PC-9 (cell line): ENCODE results near the gene COQ9. TPM values are rescaled to one million over a fixed set of nuclear protein-coding genes. Genes with fewer than 3 reads are reported as not detected.

Source experiments
- BruUV-seq: library from RNA; stranded (reverse); fragments of 400-500 nt; replicated peaks from 2 replicates; lab custom pipeline; 2021; lab: Mats Ljungman, UMichigan
- CTCF ChIA-PET: fragments of 300-600 bp; sonication (Branson Sonifier 250); formaldehyde crosslinking; loops from one replicate; lab custom pipeline; 2022; ENCODE audit warnings: antibody characterized with exemption; lab: Charles Lee
- POLR2A ChIA-PET: fragments of 300-600 bp; sonication (Branson Sonifier 250); formaldehyde crosslinking; loops from one replicate; lab custom pipeline; 2022; ENCODE audit warnings: antibody characterized with exemption; ENCODE audit not compliant: unreplicated experiment; lab: Charles Lee
- DNase-seq, 2 experiments: peaks; one replicate each; pipeline versions ENCODE4 v3.0.0 to v3.0.0-alpha.2; 2015 to 2022; ENCODE audit warnings: mixed read lengths in 1 of 2
- H2AFZ ChIP-seq: fragments of 200-600 bp; sonication (generic); 2 replicates; pipeline ENCODE4 v1.8.1; 2017; ENCODE audit warnings: antibody characterized with exemption
- H3F3A ChIP-seq: fragments of 200-600 bp; sonication (generic); 2 replicates; pipeline ENCODE4 v1.8.1; 2017; ENCODE audit warnings: antibody characterized with exemption, mild to moderate bottlenecking, low read depth; ENCODE audit not compliant: insufficient read depth
- H3K27ac ChIP-seq: fragments of 200-600 bp; sonication (generic); 2 replicates; pipeline ENCODE4 v1.6.1; 2016; ENCODE audit warnings: mixed run types
- H3K27me3 ChIP-seq: fragments of 200-600 bp; sonication (generic); 2 replicates; pipeline ENCODE4 v1.6.1; 2016; ENCODE audit warnings: low read depth, mixed run types; ENCODE audit not compliant: insufficient read depth
- H3K36me3 ChIP-seq: fragments of 200-600 bp; sonication (generic); 2 replicates; pipeline ENCODE4 v1.6.1; 2016; ENCODE audit warnings: low read depth, mixed run types
- H3K4me1 ChIP-seq: fragments of 200-600 bp; sonication (generic); replicated peaks from 2 replicates; pipeline ENCODE4 v1.6.1; 2016; ENCODE audit warnings: mixed run types; ENCODE audit not compliant: insufficient read depth
- H3K4me2 ChIP-seq: fragments of 200-600 bp; sonication (generic); 2 replicates; pipeline ENCODE4 v1.6.1; 2017; ENCODE audit warnings: mixed run types
- H3K4me3 ChIP-seq: fragments of 200-600 bp; sonication (generic); 2 replicates; pipeline ENCODE4 v1.6.1; 2016; ENCODE audit warnings: mixed run types
- H3K79me2 ChIP-seq: fragments of 200-600 bp; sonication (generic); 2 replicates; pipeline ENCODE4 v1.6.1; 2017; ENCODE audit warnings: low read depth, mixed run types
- H3K9me2 ChIP-seq: fragments of 200-600 bp; sonication (generic); 2 replicates; pipeline ENCODE4 v1.8.1; 2017; ENCODE audit warnings: mild to moderate bottlenecking; ENCODE audit not compliant: insufficient read depth
- H3K9me3 ChIP-seq: fragments of 200-600 bp; sonication (generic); 2 replicates; pipeline ENCODE4 v1.8.1; 2016; ENCODE audit warnings: low read depth; ENCODE audit not compliant: insufficient read depth
- H4K20me1 ChIP-seq: fragments of 200-600 bp; sonication (generic); 2 replicates; pipeline ENCODE4 v1.8.1; 2017; ENCODE audit not compliant: insufficient read depth
- EZH2 ChIP-seq: fragments of 200-600 bp; sonication (generic); IDR thresholded peaks from 2 replicates; pipeline ENCODE4 v1.8.0; 2017; ENCODE audit warnings: antibody characterized with exemption, low read depth
- intact Hi-C: fragments of 100-400 bp; cut with micrococcal nuclease; formaldehyde crosslinking; loops from one replicate; pipeline ENCODE4 v1.10.0; 2022; ENCODE audit not compliant: unreplicated experiment
- total RNA-seq: library from RNA; stranded (reverse); gene quantifications from 2 replicates; pipeline ENCODE4 v1.2.3, GENCODE V29; 2021
- TF ChIP-seq, protein P1 (sequence below): fragments of 200-600 bp; sonication (generic); conservative IDR thresholded peaks from 2 replicates; pipeline ENCODE4 v1.6.1; 2017; ENCODE audit warnings: mixed run types, antibody characterized with exemption, mild to moderate bottlenecking, moderate library complexity

Gene COQ9
- total RNA-seq, 1 experiment from 2014 or later: 58.3 TPM

DNA sequence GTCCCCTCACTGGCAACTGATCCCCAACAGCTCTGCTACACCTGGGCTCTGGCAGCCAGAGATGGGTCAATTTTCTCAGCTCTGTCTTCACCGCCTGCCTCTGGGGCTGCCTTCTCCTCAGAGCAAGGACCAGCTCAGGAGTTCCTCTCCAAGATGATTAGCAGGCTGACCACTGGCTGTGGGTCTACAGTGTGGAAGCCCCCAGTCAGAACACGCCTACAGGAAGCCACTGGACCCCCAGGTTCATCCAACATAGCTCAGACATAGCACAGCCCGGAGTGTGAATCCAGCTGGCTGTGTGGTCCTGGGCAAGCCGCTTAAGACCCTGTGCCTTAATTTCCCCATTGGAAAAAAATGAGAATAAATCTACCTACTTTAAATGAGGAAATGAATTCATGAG is 34.1 kb downstream of the COQ9 start:
- H3K79me2 ChIP-seq: no peaks in the 10 kb centered on the region
- H3K27me3 ChIP-seq: no peaks in the 10 kb centered on the region
- no peaks in the 10 kb centered on the region for H3K9me3 ChIP-seq
- ChIA-PET CTCF (interaction anchor here (0.6 kb wide), 1 partner anchor 37 kb away, joined by 3 read pairs; no protein-coding TSS in a partner anchor), POLR2A (no interaction called here)
- no peak overlapping the region for H3K27ac ChIP-seq
- no peaks in the 10 kb centered on the region for H3K9me2 ChIP-seq
- no peak overlapping the region for H3K4me3 ChIP-seq
- no peak for DNase-seq
- H4K20me1 ChIP-seq: no peaks in the 10 kb centered on the region
- TF ChIP-seq, protein P1, sequence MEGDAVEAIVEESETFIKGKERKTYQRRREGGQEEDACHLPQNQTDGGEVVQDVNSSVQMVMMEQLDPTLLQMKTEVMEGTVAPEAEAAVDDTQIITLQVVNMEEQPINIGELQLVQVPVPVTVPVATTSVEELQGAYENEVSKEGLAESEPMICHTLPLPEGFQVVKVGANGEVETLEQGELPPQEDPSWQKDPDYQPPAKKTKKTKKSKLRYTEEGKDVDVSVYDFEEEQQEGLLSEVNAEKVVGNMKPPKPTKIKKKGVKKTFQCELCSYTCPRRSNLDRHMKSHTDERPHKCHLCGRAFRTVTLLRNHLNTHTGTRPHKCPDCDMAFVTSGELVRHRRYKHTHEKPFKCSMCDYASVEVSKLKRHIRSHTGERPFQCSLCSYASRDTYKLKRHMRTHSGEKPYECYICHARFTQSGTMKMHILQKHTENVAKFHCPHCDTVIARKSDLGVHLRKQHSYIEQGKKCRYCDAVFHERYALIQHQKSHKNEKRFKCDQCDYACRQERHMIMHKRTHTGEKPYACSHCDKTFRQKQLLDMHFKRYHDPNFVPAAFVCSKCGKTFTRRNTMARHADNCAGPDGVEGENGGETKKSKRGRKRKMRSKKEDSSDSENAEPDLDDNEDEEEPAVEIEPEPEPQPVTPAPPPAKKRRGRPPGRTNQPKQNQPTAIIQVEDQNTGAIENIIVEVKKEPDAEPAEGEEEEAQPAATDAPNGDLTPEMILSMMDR: no peak
- no peak for TF ChIP-seq EZH2
- H3F3A ChIP-seq: no peaks in the 10 kb centered on the region
- H3K4me2 ChIP-seq: no peak overlapping the region
- no peak overlapping the region for H2AFZ ChIP-seq
- intact Hi-C loops: no loop called here
- H3K4me1 ChIP-seq: no peaks in the 10 kb centered on the region
- BruUV-seq: no TSS peak
- H3K36me3 ChIP-seq: no peaks in the 10 kb centered on the region

DNA sequence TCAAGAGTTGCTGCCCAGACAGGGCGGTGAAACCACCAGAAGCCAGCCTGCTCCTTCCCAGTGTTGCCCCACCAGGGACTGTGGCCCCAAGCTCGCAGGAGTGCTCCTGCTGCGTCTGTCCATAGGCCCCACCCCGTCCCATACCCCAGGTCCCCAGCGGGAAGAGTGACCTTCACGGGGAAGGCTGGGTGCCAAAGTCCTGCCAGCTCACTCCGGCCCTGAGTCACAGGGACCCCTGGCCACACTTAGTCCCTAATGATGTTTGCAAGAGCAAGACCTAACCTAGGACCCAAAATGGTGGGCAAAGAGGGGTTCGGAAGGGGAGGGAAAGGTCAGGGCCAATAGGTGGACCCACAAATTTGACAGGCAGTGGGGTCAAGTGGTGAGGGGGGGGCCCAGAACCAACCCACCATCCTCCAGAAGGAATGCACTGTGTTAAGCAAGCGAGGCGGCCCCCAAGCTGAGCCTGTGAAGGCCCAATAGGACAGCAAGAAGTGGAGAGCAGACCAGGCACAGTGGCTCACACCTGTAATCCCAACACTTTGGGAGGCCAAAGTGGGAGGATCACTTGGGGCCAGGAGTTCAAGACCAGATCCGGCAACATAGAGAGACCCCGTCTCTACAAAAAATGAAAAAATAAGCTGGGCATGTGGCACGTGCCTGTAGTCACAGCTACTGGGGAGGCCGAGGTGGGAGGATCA is 35.7 kb downstream of the COQ9 start:
- intact Hi-C loops: no loop called here
- ChIA-PET CTCF (no interaction called here), POLR2A (interaction anchor here (0.6 kb wide), 2 partner anchors 16 to 36 kb away, joined by 3 read pairs; partner anchors contain the start of genes CIAPIN1 and COQ9)
- TF ChIP-seq EZH2: no peak
- TF ChIP-seq, protein P1: no peak
- H4K20me1 ChIP-seq: no peaks in the 10 kb centered on the region
- no peak overlapping the region for H3K4me2 ChIP-seq
- no peak overlapping the region for H3K4me3 ChIP-seq
- H3K36me3 ChIP-seq: no peaks in the 10 kb centered on the region
- no peak overlapping the region for H3K27ac ChIP-seq
- H3K9me3 ChIP-seq: no peaks in the 10 kb centered on the region
- H3K79me2 ChIP-seq: no peaks in the 10 kb centered on the region
- H2AFZ ChIP-seq: no peak overlapping the region
- H3F3A ChIP-seq: no peaks in the 10 kb centered on the region
- no peak for DNase-seq
- no peaks in the 10 kb centered on the region for H3K4me1 ChIP-seq
- no TSS peak for BruUV-seq
- no peaks in the 10 kb centered on the region for H3K9me2 ChIP-seq
- no peaks in the 10 kb centered on the region for H3K27me3 ChIP-seq

DNA sequence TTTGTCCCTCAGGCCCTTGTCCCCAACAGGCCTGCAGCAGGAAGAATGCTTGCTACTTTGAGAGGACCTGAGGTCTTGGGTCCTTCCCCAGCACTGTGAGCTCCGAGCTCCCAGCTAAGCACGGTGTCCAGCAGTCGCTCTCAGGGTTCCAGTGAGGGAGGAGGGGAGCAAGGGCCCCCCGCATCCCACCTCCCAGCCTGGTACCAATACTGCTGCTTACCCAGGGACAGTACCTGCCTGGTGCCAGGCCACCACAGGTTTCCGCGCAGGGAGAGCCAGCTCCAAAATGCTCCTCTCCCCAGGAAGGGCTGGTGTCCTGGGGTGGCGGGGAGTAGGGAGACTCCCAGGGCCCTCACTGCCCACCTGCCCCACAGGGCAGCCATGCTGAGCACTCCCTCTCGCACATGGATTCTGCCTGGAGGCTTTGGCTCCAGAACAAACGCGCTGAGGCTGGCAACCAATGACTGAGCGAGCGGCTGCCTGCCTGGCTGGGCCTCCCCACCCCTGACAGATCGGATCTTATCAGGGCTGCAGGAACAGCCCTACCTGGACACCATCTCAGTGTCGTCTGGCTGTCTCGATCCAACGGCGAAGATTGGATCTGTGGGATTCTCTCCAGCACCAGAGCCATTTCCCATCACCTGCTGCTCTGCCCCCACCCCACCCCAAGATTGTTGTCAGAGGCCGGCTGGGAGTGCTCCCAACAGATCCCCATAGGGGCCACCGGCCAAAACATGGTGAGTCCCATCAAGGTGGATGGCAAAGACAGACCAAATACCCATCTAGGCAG is 36.6 kb downstream of the COQ9 start:
- no peak overlapping the region for H3K27ac ChIP-seq

More for the DNA sequence above, 36.6 kb downstream of the COQ9 start:
- Histone ChIP-seq H3K4me3 (no peak overlapping the region), H3K27me3 (no peaks in the 10 kb centered on the region), H3K4me2 (no peak overlapping the region), H2AFZ (no peak overlapping the region), H3K79me2 (no peaks in the 10 kb centered on the region), H3F3A (no peaks in the 10 kb centered on the region), H3K9me3 (no peaks in the 10 kb centered on the region), H4K20me1 (no peaks in the 10 kb centered on the region), H3K36me3 (no peaks in the 10 kb centered on the region), H3K9me2 (no peaks in the 10 kb centered on the region), H3K4me1 (no peaks in the 10 kb centered on the region)
- BruUV-seq: no TSS peak
- no peak for DNase-seq
- ChIA-PET POLR2A (interaction anchor here (0.6 kb wide), 1 partner anchor 36 kb away, joined by 3 read pairs; the partner anchor contains the start of genes CIAPIN1 and COQ9), CTCF (no interaction called here)
- intact Hi-C loops: no loop called here
- TF ChIP-seq, protein P1: no peak
- TF ChIP-seq EZH2: no peak
